Stimulated activated naive B cell treated with anti-CD40 and anti-IgM and Interleukin-4, amounts not matched to agents 10 μg/mL and 1 μg/mL and 100 μg/mL, for 72 hours (primary cell): Measurements from ENCODE around the gene ALG13.
A peak's percentile ranks its signal among the peaks of the same experiment; 100 is the strongest.
"Not testable (repeated sequence)": the region's sequence is repeated elsewhere in the genome, so short reads cannot be mapped to it uniquely, and the experiment has no call there.

Experiments used
- ATAC-seq, 2 donors: fragments of 150-1000 bp; cut with Tn5 transposase; replicated peaks; 2 replicates each; pipeline ENCODE4 v1.10.0; 2021; ENCODE audit warnings: moderate library complexity in 1 of 2
- DNase-seq: peaks from one replicate; pipeline ENCODE4 v3.0.0; 2021
- H3K27ac Mint-ChIP-seq: one replicate; pipeline ENCODE4 v1.8.0; 2022; ENCODE audit warnings: mild to moderate bottlenecking, mixed read lengths
- H3K27me3 Mint-ChIP-seq, 2 donors: one replicate each; pipeline ENCODE4 v1.8.0; 2022; ENCODE audit warnings: mixed read lengths in 2 of 2
- H3K36me3 Mint-ChIP-seq, 2 donors: one replicate each; pipeline ENCODE4 v1.8.0; 2022; ENCODE audit warnings: mixed read lengths in 2 of 2, mild to moderate bottlenecking in 1 of 2
- H3K4me1 Mint-ChIP-seq, 2 donors: one replicate each; pipeline ENCODE4 v1.8.0; 2022; ENCODE audit warnings: mixed read lengths in 2 of 2, mild to moderate bottlenecking in 1 of 2
- H3K4me3 Mint-ChIP-seq, 2 donors: one replicate each; pipeline ENCODE4 v1.8.0; 2022; ENCODE audit warnings: mild to moderate bottlenecking in 2 of 2, mixed read lengths in 2 of 2, moderate library complexity in 1 of 2
- H3K9me3 Mint-ChIP-seq, 2 donors: one replicate each; pipeline ENCODE4 v1.8.0; 2022; ENCODE audit warnings: mixed read lengths in 2 of 2, mild to moderate bottlenecking in 1 of 2

Gene ALG13

DNA sequence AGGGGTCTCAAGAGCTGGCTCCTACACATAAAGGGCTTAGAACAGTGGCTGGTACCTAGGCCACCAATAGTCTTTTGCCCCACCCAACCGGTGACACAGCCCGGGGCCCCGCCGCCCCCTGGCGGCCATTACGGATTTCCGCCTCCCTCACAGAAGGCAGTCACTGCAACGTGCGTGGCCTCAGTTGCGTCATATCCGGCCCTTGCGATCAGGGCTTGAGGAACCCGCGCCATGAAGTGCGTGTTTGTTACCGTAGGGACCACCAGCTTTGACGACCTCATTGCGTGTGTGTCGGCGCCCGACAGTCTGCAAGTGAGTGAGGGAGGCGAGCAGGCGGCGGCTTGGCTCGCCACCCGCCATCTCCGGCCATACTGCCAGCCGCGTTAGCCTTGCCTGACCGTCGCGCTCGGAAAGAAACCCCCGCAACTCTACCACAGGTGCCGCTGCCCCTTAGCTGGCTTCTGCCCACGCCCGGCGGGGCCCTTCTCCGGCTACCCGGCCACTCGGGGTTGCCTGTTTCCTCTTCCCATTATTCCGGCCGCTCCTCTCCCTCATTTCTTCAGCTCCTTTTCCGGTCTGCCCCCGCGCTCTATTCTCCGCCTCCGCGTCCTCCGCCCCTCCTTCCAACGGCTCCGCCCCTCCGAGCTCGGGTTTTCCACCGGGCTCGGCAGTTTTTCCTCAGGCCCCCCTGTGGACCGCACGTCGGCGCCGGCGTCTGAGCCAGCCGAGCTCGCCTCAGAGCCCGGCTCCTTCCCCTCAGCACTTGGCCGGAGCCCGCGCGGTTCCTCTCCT is at the start of gene ALG13:
TSS of gene ALG13 (plus strand) at position 183 of the 792 bp plus-strand sequence. CDS start at position 232, 49 bp downstream.
- ATAC-seq (peak; percentile 94 to 97), DNase-seq (peak; percentile 87)
- Mint-ChIP-seq H3K4me1 (peaks cover 10 to 23% of the 10 kb centered on the region in 2 donors), H3K27me3 (no peaks in the 10 kb centered on the region), H3K36me3 (peaks cover 12 to 17% of the 10 kb centered on the region in 2 donors), H3K4me3 (peak within 1 kb of the TSS; percentile 89 to 97), H3K27ac (peak within 1 kb of the TSS; percentile 99), H3K9me3 (no peaks in the 10 kb centered on the region)

DNA sequence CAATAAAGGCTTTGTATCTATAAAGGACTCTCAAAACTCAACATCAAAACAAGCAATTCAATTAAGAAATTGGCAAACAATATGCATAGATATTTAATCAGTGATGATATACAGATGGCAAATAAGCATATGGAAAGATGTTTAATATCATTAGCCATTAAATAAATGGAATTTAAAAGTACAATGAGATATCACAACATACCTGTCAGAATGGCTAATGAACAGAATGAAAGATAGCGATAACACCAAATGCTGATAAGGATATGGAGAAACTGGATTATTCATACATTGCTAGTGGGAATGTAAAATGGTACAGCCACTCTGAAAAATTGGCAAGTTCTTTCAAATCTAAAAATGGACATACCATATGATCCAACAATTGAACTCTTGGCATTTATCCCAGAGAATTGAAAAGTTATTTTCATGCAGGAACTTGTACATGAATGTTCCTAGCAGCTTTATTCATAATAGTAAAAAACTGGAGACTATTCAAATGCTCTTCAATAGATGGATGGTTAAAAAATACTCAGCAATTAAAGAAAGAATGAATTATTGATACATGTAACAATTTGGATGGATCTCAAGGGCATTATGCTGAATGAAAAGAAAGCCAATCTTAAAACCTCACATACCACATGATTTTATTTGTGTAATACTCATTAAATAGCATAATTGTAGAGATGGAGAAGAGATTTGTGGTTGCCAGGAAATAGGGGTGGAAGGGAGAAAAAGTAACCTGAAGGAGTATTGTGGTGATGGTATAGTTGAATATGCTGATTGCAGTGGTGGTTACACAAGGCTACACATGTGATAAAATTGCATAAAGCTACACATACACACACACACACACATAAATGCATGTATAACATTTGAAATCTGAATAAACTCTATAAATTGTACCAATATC is 45.9 kb upstream of the ALG13 start:
- no peaks in the 10 kb centered on the region for H3K27me3 Mint-ChIP-seq
- no peaks in the 10 kb centered on the region for H3K4me1 Mint-ChIP-seq
- no peak overlapping the region for H3K27ac Mint-ChIP-seq
- H3K4me3 Mint-ChIP-seq = no peak overlapping the region
- peaks cover 0 to 2% of the 10 kb centered on the region in 2 donors for H3K9me3 Mint-ChIP-seq
- ATAC-seq (no peak), DNase-seq (no peak)
- H3K36me3 Mint-ChIP-seq = no peaks in the 10 kb centered on the region

- Mint-ChIP-seq H3K27me3 (no peaks in the 10 kb centered on the region), H3K36me3 (no peaks in the 10 kb centered on the region), H3K4me1 (no peaks in the 10 kb centered on the region), H3K9me3 (peaks cover 0 to 2% of the 10 kb centered on the region in 2 donors), H3K4me3 (no peak overlapping the region), H3K27ac (no peak overlapping the region)
- no peak for DNase-seq
- no peak for ATAC-seq
Observed at GRCh38 chrX:111641969-111642368, 39.0 kb upstream of the ALG13 start.

GRCh38 chrX:111645165-111645564 is 35.8 kb upstream of the ALG13 start:
- not testable (repeated sequence) for H3K4me3 Mint-ChIP-seq, H3K27me3 Mint-ChIP-seq, H3K9me3 Mint-ChIP-seq, DNase-seq, H3K27ac Mint-ChIP-seq, H3K4me1 Mint-ChIP-seq, ATAC-seq, H3K36me3 Mint-ChIP-seq

GRCh38 chrX:111645607-111646006 is 35.4 kb upstream of the ALG13 start:
- Mint-ChIP-seq H3K36me3 (no peaks in the 10 kb centered on the region), H3K9me3 (peaks cover 1 to 4% of the 10 kb centered on the region in 2 donors), H3K4me3 (no peak overlapping the region), H3K27ac (no peak overlapping the region), H3K4me1 (no peaks in the 10 kb centered on the region), H3K27me3 (peaks cover 0 to 11% of the 10 kb centered on the region in 2 donors)
- DNase-seq (no peak), ATAC-seq (no peak)

DNA sequence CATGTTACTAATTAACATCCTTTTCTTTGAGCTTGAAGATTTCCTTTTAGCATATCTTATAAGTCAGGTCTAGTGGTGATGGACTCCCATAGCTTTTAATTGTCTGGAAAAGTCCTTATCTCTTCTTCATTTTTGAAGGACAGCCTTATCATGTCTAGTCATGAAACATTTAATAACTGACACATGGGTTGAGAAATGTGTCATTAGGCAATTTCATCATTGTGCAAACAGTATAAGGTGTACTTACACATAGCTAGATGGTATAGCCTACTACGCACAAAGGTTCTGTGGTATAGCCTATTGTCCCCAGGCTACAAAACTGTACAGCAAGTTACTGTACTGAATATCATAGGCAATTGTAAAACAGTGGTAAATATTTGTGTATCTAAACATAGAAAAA is 34.5 kb upstream of the ALG13 start:
- no peak for DNase-seq
- Mint-ChIP-seq H3K27me3 (peaks cover 0 to 11% of the 10 kb centered on the region in 2 donors), H3K27ac (no peak overlapping the region), H3K36me3 (no peaks in the 10 kb centered on the region), H3K9me3 (peaks cover 1 to 4% of the 10 kb centered on the region in 2 donors), H3K4me3 (no peak overlapping the region), H3K4me1 (no peaks in the 10 kb centered on the region)
- no peak for ATAC-seq

GRCh38 chrX:111648802-111649201 is 32.2 kb upstream of the ALG13 start:
- H3K4me1 Mint-ChIP-seq = no peaks in the 10 kb centered on the region

DNA sequence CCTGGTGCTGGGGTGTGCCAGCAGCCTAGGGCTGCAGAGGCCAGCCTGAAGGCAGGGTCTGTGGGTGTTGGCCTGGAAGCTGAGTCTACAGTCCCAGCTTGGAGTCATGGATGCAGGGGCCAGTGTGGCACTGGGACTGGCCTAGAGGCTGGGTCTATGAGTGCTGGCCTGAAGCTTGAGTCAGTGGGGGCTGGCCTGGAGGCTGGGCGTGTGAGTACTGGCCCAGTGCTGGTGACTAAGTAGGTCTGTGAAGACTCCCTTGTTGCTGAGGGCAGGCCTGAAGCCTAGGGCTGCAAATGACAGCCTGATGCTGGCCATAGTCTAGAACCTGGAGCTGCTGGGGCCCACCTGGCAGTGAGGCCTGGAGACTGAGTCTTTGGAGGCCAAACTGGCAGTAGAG is 31.3 kb upstream of the ALG13 start:
- no peak overlapping the region for H3K27ac Mint-ChIP-seq

More at GRCh38 chrX:111648802-111649201, 32.2 kb upstream of the ALG13 start:
- Mint-ChIP-seq H3K27me3 (peaks cover 0 to 11% of the 10 kb centered on the region in 2 donors), H3K4me3 (no peak overlapping the region), H3K9me3 (peaks cover 1 to 4% of the 10 kb centered on the region in 2 donors), H3K27ac (no peak overlapping the region), H3K36me3 (no peaks in the 10 kb centered on the region)
- ATAC-seq (no peak), DNase-seq (no peak)

GRCh38 chrX:111650845-111651244 is 30.1 kb upstream of the ALG13 start:
- Mint-ChIP-seq H3K36me3 (no peaks in the 10 kb centered on the region), H3K4me3 (no peak overlapping the region), H3K27me3 (peaks cover 0 to 16% of the 10 kb centered on the region in 2 donors), H3K9me3 (peaks cover 1 to 4% of the 10 kb centered on the region in 2 donors), H3K27ac (no peak overlapping the region), H3K4me1 (no peaks in the 10 kb centered on the region)
- ATAC-seq = no peak
- no peak for DNase-seq

More for the DNA sequence above, 31.3 kb upstream of the ALG13 start:
- peaks cover 0 to 11% of the 10 kb centered on the region in 2 donors for H3K27me3 Mint-ChIP-seq
- no peaks in the 10 kb centered on the region for H3K4me1 Mint-ChIP-seq
- peaks cover 1 to 4% of the 10 kb centered on the region in 2 donors for H3K9me3 Mint-ChIP-seq
- ATAC-seq (no peak), DNase-seq (no peak)
- no peak overlapping the region for H3K4me3 Mint-ChIP-seq
- H3K36me3 Mint-ChIP-seq = no peaks in the 10 kb centered on the region

GRCh38 chrX:111652719-111653118 is 28.3 kb upstream of the ALG13 start:
- H3K36me3 Mint-ChIP-seq = no peaks in the 10 kb centered on the region
- H3K27ac Mint-ChIP-seq = no peak overlapping the region
- no peak overlapping the region for H3K4me3 Mint-ChIP-seq
- no peak for ATAC-seq
- H3K27me3 Mint-ChIP-seq = peaks cover 0 to 16% of the 10 kb centered on the region in 2 donors
- H3K4me1 Mint-ChIP-seq = no peaks in the 10 kb centered on the region
- peaks cover 1 to 4% of the 10 kb centered on the region in 2 donors for H3K9me3 Mint-ChIP-seq
- DNase-seq = no peak

DNA sequence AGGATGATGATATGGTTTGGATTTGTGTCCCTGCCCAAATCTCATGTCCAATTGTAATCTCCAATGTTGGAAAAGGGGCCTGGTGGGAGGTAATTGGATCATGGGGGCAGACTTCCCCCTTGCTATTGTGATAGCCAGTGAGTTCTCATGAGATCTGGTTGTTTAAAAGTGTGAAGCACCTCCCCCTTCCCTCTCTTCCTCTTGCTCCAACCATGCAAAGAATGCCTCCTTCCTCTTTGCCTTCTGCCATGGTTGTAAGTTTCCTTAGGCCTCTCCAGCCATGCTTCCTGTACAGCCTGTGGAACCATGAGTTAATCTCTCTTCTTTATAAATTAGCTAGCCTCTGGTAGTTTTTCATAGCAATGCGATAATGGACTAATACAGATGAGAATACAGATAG is 19.7 kb upstream of the ALG13 start:
- no peaks in the 10 kb centered on the region for H3K36me3 Mint-ChIP-seq
- no peak overlapping the region for H3K4me3 Mint-ChIP-seq
- H3K9me3 Mint-ChIP-seq = no peaks in the 10 kb centered on the region
- H3K4me1 Mint-ChIP-seq = peaks cover 7% of the 10 kb centered on the region in 2 donors
- no peaks in the 10 kb centered on the region for H3K27me3 Mint-ChIP-seq
- DNase-seq = no peak
- no peak for ATAC-seq
- H3K27ac Mint-ChIP-seq = no peak overlapping the region

DNA sequence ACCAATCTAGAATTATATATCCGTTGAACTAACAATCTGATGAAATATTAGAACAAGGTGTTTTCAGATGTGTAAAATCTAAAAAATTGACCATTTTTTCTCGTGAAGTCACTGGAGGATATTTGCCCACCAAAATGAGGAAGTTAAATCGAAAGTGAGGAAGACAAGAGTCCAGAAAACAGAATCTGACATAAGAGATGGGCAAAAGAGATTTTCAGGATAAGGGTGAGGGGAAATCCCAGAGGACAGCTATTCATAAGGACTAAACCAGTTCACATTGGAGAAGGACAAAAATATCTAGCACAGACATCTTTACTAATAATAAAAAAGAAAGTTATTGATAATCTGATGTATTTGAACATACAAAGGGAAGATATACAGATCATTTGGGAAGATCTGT is 18.7 kb upstream of the ALG13 start:
- no peak for DNase-seq
- no peak overlapping the region for H3K27ac Mint-ChIP-seq
- no peak for ATAC-seq
- no peak overlapping the region for H3K4me3 Mint-ChIP-seq
- no peaks in the 10 kb centered on the region for H3K27me3 Mint-ChIP-seq
- no peaks in the 10 kb centered on the region for H3K9me3 Mint-ChIP-seq
- H3K36me3 Mint-ChIP-seq = no peaks in the 10 kb centered on the region
- peaks cover 7% of the 10 kb centered on the region in 2 donors for H3K4me1 Mint-ChIP-seq

DNA sequence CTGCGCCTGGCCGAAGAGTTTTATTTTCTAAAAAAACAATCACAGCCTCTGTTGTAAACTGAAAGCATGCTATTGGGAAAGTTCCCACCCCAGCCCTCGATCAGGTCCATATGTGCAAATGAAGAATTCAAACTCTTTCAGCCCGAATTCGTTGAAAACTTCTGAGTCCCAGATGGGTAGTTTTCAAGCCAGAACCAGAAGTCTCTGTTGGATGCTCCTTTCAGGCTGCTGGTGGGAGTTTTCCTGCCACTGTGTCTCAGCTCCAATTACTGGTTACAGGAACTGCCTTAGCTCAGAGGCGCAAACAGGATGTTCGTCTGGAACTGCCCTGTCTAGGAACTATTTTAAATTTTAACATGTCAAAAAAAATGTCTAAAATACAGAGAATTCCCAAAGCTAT is 9.3 kb upstream of the ALG13 start:
- no peak overlapping the region for H3K4me3 Mint-ChIP-seq
- no peaks in the 10 kb centered on the region for H3K4me1 Mint-ChIP-seq
- no peak for DNase-seq
- no peaks in the 10 kb centered on the region for H3K9me3 Mint-ChIP-seq
- H3K36me3 Mint-ChIP-seq = no peaks in the 10 kb centered on the region
- no peak overlapping the region for H3K27ac Mint-ChIP-seq
- no peaks in the 10 kb centered on the region for H3K27me3 Mint-ChIP-seq
- no peak for ATAC-seq

GRCh38 chrX:111687305-111687704 is 6.3 kb downstream of the ALG13 start:
- Mint-ChIP-seq H3K36me3 (peaks cover 22 to 34% of the 10 kb centered on the region in 2 donors), H3K4me3 (no peak overlapping the region), H3K27ac (no peak overlapping the region)

More at GRCh38 chrX:111687305-111687704, 6.3 kb downstream of the ALG13 start:
- no peaks in the 10 kb centered on the region for H3K27me3 Mint-ChIP-seq
- H3K4me1 Mint-ChIP-seq = peaks cover 12 to 20% of the 10 kb centered on the region in 2 donors
- no peaks in the 10 kb centered on the region for H3K9me3 Mint-ChIP-seq
- ATAC-seq = no peak
- no peak for DNase-seq
